PC-3 (cell line): Measurements from ENCODE around the gene NKTR.

Experiments used
- EZH2 ChIP-seq: fragments of 300-600 bp; sonication (generic); IDR thresholded peaks from one replicate; pipeline ENCODE4 v1.6.1; 2017; ENCODE audit warnings: antibody characterized with exemption, mild to moderate bottlenecking, low read length; ENCODE audit not compliant: unreplicated experiment
- TF ChIP-seq, protein P1 (sequence below): fragments of 300-600 bp; sonication (generic); conservative IDR thresholded peaks from 2 replicates; pipeline ENCODE4 v1.5.1; 2017; ENCODE audit warnings: antibody characterized with exemption, low read depth, mild to moderate bottlenecking, low read length

DNA sequence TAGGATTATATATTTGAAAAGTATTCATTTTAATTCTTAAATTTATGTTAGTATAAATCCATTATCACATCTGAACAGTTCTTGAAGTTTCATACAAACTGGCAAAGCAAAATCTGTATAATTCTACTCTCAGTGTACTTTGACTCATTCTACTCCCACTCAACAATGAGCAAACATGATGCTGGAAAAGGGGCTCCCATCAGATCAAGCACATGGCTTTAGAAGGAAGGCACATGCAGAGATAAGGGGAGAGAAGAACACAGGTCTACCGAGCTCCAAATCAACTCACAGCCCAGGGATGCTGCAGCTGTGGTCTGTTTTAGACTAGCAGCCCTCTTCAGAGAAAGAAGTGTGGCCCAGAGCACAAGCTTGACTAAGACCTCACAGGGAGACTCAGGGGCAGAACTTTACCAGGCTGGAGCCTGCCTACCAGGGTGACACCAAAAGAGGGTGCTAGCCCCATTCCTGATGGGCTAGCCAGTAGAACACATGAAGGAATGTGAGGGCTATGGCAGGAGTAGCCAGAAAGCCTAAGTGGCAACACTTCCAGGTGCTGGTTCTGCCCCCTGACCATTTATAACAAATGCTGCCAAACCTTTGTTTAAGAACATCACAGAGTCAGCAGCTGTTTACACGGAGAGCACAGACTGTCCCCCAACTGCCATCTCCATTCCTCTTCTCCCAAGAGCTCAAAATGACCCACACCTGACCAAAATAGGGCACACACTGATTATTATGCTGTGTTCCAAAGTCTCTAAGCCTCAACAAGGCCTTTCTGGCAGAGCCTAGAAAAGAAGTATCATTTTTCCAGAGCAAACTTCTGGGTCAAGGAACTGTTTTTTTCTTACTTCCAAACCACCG is 38.2 kb upstream of the NKTR start:
- TF ChIP-seq, protein P1, sequence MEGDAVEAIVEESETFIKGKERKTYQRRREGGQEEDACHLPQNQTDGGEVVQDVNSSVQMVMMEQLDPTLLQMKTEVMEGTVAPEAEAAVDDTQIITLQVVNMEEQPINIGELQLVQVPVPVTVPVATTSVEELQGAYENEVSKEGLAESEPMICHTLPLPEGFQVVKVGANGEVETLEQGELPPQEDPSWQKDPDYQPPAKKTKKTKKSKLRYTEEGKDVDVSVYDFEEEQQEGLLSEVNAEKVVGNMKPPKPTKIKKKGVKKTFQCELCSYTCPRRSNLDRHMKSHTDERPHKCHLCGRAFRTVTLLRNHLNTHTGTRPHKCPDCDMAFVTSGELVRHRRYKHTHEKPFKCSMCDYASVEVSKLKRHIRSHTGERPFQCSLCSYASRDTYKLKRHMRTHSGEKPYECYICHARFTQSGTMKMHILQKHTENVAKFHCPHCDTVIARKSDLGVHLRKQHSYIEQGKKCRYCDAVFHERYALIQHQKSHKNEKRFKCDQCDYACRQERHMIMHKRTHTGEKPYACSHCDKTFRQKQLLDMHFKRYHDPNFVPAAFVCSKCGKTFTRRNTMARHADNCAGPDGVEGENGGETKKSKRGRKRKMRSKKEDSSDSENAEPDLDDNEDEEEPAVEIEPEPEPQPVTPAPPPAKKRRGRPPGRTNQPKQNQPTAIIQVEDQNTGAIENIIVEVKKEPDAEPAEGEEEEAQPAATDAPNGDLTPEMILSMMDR: no peak
- TF ChIP-seq EZH2: no peak
